Measurements from ENCODE around the gene DOK6.
"Not testable (repeated sequence)": the region's sequence is repeated elsewhere in the genome, so short reads cannot be mapped to it uniquely, and the experiment has no call there.

Gene DOK6
- 0 to 0.27 reads per million in 2 donors for total RNA-seq

GRCh38 chr18:69400253-69400975 is at the start of gene DOK6:
TSS of gene DOK6 (plus strand) at chr18:69400888.
- no peak for DNase-seq

- DNase-seq, result no peak
Measured at GRCh38 chr18:69353023-69353422, 47.7 kb upstream of the DOK6 start.

GRCh38 chr18:69357590-69357989 is 43.1 kb upstream of the DOK6 start:
- DNase-seq, result no peak

- DNase-seq, result no peak
Measured at GRCh38 chr18:69358212-69358895, 42.3 kb upstream of the DOK6 start.

GRCh38 chr18:69359768-69360167 is 40.9 kb upstream of the DOK6 start:
- DNase-seq, result not testable (repeated sequence)

GRCh38 chr18:69364930-69365329 is 35.8 kb upstream of the DOK6 start:
- DNase-seq, result no peak

GRCh38 chr18:69365658-69366057 is 35.0 kb upstream of the DOK6 start:
- no peak for DNase-seq

GRCh38 chr18:69367104-69367503 is 33.6 kb upstream of the DOK6 start:
- DNase-seq, result no peak

- DNase-seq, result no peak
Measured at GRCh38 chr18:69371729-69372128, 29.0 kb upstream of the DOK6 start.

- DNase-seq, result no peak
Measured at GRCh38 chr18:69380324-69380723, 20.4 kb upstream of the DOK6 start.

- DNase-seq, result no peak
Measured at GRCh38 chr18:69383186-69383585, 17.5 kb upstream of the DOK6 start.

- no peak for DNase-seq
Measured at GRCh38 chr18:69387186-69387585, 13.5 kb upstream of the DOK6 start.

- no peak for DNase-seq
Measured at GRCh38 chr18:69388222-69388621, 12.5 kb upstream of the DOK6 start.

- no peak for DNase-seq
Measured at GRCh38 chr18:69397096-69397495, 3.6 kb upstream of the DOK6 start.

GRCh38 chr18:69399253-69399652 is 1.4 kb upstream of the DOK6 start:
- DNase-seq, result no peak

- peak in 1 of 5 experiments; percentile 9 for DNase-seq
Measured at GRCh38 chr18:69400976-69401225, 213 bp downstream of the DOK6 start.

- no peak for DNase-seq
Measured at GRCh38 chr18:69401226-69401971, 711 bp downstream of the DOK6 start.

- no peak for DNase-seq
Measured at GRCh38 chr18:69401972-69402532, 1.4 kb downstream of the DOK6 start.

- no peak for DNase-seq
Measured at GRCh38 chr18:69402533-69402989, 1.9 kb downstream of the DOK6 start.

- no peak for DNase-seq
Measured at GRCh38 chr18:69408522-69408921, 7.8 kb downstream of the DOK6 start.

GRCh38 chr18:69411199-69411598 is 10.5 kb downstream of the DOK6 start:
- no peak for DNase-seq

GRCh38 chr18:69414184-69414583 is 13.5 kb downstream of the DOK6 start:
- DNase-seq, result no peak

- DNase-seq, result no peak
Measured at GRCh38 chr18:69432847-69433246, 32.2 kb downstream of the DOK6 start.

GRCh38 chr18:69435000-69435399 is 34.3 kb downstream of the DOK6 start:
- no peak for DNase-seq
